HL-60 (cell line): ENCODE data around the gene GPC5.

Experiments
- GABPA ChIP-seq: IDR thresholded peaks from 2 replicates; pipeline ENCODE4 v1.6.1; 2012; ENCODE audit warnings: low read depth
- POLR2AphosphoS5 ChIP-seq: IDR thresholded peaks from 2 replicates; pipeline ENCODE4 v1.6.1; 2012; ENCODE audit warnings: low read depth
- TF ChIP-seq, protein P1 (sequence below): IDR thresholded peaks from one replicate; pipeline ENCODE4 v1.5.1; 2011; ENCODE audit warnings: low read length, control low read depth, inconsistent platforms; ENCODE audit not compliant: insufficient read depth
- TF ChIP-seq, protein P2 (sequence below): IDR thresholded peaks from 2 replicates; pipeline ENCODE4 v1.6.1; 2012; ENCODE audit warnings: low read depth; ENCODE audit not compliant: insufficient replicate concordance

- TF ChIP-seq, protein P1, sequence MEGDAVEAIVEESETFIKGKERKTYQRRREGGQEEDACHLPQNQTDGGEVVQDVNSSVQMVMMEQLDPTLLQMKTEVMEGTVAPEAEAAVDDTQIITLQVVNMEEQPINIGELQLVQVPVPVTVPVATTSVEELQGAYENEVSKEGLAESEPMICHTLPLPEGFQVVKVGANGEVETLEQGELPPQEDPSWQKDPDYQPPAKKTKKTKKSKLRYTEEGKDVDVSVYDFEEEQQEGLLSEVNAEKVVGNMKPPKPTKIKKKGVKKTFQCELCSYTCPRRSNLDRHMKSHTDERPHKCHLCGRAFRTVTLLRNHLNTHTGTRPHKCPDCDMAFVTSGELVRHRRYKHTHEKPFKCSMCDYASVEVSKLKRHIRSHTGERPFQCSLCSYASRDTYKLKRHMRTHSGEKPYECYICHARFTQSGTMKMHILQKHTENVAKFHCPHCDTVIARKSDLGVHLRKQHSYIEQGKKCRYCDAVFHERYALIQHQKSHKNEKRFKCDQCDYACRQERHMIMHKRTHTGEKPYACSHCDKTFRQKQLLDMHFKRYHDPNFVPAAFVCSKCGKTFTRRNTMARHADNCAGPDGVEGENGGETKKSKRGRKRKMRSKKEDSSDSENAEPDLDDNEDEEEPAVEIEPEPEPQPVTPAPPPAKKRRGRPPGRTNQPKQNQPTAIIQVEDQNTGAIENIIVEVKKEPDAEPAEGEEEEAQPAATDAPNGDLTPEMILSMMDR, result no peak
- no peak for TF ChIP-seq POLR2AphosphoS5
- TF ChIP-seq, protein P2, sequence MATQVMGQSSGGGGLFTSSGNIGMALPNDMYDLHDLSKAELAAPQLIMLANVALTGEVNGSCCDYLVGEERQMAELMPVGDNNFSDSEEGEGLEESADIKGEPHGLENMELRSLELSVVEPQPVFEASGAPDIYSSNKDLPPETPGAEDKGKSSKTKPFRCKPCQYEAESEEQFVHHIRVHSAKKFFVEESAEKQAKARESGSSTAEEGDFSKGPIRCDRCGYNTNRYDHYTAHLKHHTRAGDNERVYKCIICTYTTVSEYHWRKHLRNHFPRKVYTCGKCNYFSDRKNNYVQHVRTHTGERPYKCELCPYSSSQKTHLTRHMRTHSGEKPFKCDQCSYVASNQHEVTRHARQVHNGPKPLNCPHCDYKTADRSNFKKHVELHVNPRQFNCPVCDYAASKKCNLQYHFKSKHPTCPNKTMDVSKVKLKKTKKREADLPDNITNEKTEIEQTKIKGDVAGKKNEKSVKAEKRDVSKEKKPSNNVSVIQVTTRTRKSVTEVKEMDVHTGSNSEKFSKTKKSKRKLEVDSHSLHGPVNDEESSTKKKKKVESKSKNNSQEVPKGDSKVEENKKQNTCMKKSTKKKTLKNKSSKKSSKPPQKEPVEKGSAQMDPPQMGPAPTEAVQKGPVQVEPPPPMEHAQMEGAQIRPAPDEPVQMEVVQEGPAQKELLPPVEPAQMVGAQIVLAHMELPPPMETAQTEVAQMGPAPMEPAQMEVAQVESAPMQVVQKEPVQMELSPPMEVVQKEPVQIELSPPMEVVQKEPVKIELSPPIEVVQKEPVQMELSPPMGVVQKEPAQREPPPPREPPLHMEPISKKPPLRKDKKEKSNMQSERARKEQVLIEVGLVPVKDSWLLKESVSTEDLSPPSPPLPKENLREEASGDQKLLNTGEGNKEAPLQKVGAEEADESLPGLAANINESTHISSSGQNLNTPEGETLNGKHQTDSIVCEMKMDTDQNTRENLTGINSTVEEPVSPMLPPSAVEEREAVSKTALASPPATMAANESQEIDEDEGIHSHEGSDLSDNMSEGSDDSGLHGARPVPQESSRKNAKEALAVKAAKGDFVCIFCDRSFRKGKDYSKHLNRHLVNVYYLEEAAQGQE, result no peak
- no peak for TF ChIP-seq GABPA
These were observed 131.5 kb downstream of the GPC5 start for GRCh38 chr13:91529739-91530482.
